Ureter (tissue), 1 donor: ENCODE measurements around the gene PZP. TPM values are rescaled to one million over a fixed set of nuclear protein-coding genes. Genes with fewer than 3 reads are reported as not detected.

ENCODE experiments used
- DNase-seq: peaks from one replicate; pipeline ENCODE4 v3.0.0-alpha.2; 2020; ENCODE audit warnings: low spot score
- total RNA-seq: library from RNA; stranded (reverse); gene quantifications from one replicate; pipeline ENCODE4 v1.2.4, GENCODE V29; 2023
- donor health status: DM: yes; HTN: yes; CAD: no.

The PZP gene
- total RNA-seq, 1 donor from 2014 or later, result 0.34 TPM

- no peak for DNase-seq
These were observed 104.1 kb downstream of the PZP start for GRCh38 chr12:9104087-9104486.

DNA sequence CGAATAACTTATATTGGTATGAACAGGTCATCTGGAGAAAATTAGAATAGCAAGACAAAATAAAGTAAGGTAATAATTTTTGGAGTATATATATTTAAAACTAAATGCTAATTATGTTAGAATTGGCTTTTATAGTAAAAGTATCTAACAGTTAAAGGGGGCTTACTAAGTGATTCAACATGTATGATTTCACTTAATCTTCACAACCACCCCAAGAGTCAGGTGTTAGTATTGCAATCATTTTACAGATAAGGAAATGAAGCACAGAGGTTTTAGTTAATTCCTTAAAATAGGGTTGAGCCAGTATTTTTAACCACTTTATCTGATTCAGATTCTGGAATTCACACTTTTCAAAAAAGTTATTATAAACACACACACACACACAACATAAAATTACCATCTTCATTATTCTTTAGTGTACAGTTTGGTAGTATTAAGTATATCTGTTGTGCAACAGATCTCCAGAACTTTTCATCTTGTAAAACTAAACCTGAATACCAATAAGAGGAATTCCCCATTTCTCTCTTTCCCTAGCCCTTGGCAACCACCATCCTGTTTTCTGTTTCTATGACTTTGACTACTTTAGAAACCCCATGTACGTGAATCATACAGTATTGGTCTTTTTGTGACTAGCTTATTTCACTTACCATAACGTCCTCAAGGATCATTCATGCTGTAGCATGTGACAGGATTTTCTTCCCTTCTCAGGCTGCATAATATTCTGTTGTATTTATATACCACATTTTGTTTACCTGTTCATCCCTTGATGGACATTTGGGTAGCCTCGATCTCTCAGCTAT lies 104.9 kb downstream of the PZP start:
- no peak for DNase-seq

GRCh38 chr12:9101018-9101687 lies 107.0 kb downstream of the PZP start:
- DNase-seq, result no peak

- no peak for DNase-seq
These were observed 108.5 kb downstream of the PZP start for GRCh38 chr12:9099552-9100190.

Other genes with a start within 250 kb of the PZP start
- gene KLRG1, start 218.8 kb downstream of the PZP start, total RNA-seq, result 2.4 TPM
- 688 TPM for gene A2M, start 92.5 kb downstream of the PZP start, total RNA-seq